MCF 10A (cell line): ENCODE results near the gene CPE. TPM values are rescaled to one million over a fixed set of nuclear protein-coding genes. Genes with fewer than 3 reads are reported as not detected.

ENCODE experiments used
- BruUV-seq: library from RNA; stranded (reverse); fragments of 400-500 nt; replicated peaks from 2 replicates; lab custom pipeline; 2021; lab: Mats Ljungman, UMichigan
- CTCF ChIA-PET: fragments of 300-600 bp; sonication (Branson Sonifier 250); formaldehyde crosslinking; extraction: SDS; loops from one replicate; lab custom pipeline; 2021; ENCODE audit warnings: antibody characterized with exemption, inconsistent platforms; lab: Yijun Ruan, JAX
- POLR2A ChIA-PET: fragments of 300-600, 350-650 bp; sonication (Branson Sonifier 250); formaldehyde crosslinking; extraction: SDS; loops from one replicate; lab custom pipeline; 2020; ENCODE audit warnings: antibody characterized with exemption, inconsistent platforms; lab: Yijun Ruan, JAX
- DNase-seq: peaks from one replicate; pipeline ENCODE4 v3.0.0-alpha.2; 2018; ENCODE audit not compliant: unreplicated experiment
- H3K27ac Mint-ChIP-seq: one replicate; pipeline ENCODE4 v1.8.0; 2022; ENCODE audit warnings: mild to moderate bottlenecking, low read depth, mixed read lengths; ENCODE audit not compliant: unreplicated experiment
- H3K27me3 Mint-ChIP-seq: one replicate; pipeline ENCODE4 v1.8.0; 2022; ENCODE audit warnings: mixed read lengths; ENCODE audit not compliant: insufficient read depth, unreplicated experiment
- H3K36me3 Mint-ChIP-seq: one replicate; pipeline ENCODE4 v1.8.0; 2022; ENCODE audit warnings: mild to moderate bottlenecking, moderate library complexity, mixed read lengths; ENCODE audit not compliant: insufficient read depth, unreplicated experiment
- H3K4me1 Mint-ChIP-seq: one replicate; pipeline ENCODE4 v1.8.0; 2022; ENCODE audit warnings: mixed read lengths; ENCODE audit not compliant: insufficient read depth, unreplicated experiment
- H3K4me3 Mint-ChIP-seq: one replicate; pipeline ENCODE4 v1.8.0; 2022; ENCODE audit warnings: mild to moderate bottlenecking, moderate library complexity, mixed read lengths; ENCODE audit not compliant: unreplicated experiment
- H3K9me3 Mint-ChIP-seq: one replicate; pipeline ENCODE4 v1.8.0; 2022; ENCODE audit warnings: mixed read lengths; ENCODE audit not compliant: unreplicated experiment
- CTCF ChIP-seq: fragments of 200-600 bp; IDR thresholded peaks from one replicate; pipeline ENCODE4 v1.8.0; 2022; ENCODE audit warnings: antibody characterized with exemption, mild to moderate bottlenecking; ENCODE audit not compliant: unreplicated experiment
- intact Hi-C: fragments of 100-400 bp; cut with micrococcal nuclease; formaldehyde crosslinking; loops from 2 replicates; pipeline ENCODE4 v1.14.1; 2022
- total RNA-seq: library from RNA; stranded (reverse); gene quantifications from 2 replicates; pipeline ENCODE4 v1.2.3, GENCODE V29; 2022

CPE gene
- total RNA-seq, 1 experiment from 2014 or later, result 8.3 TPM

- Mint-ChIP-seq H3K9me3 (no peaks in the 10 kb centered on the region), H3K4me1 (peaks cover 6% of the 10 kb centered on the region), H3K4me3 (no peak overlapping the region), H3K27ac (no peak overlapping the region), H3K27me3 (no peaks in the 10 kb centered on the region), H3K36me3 (no peaks in the 10 kb centered on the region)
- intact Hi-C loops, result no loop called here
- no TSS peak for BruUV-seq
- ChIA-PET POLR2A (interaction anchor here (0.7 to 1.6 kb wide), 2 partner anchors 25 to 48 kb away, joined by 3 to 5 read pairs; no protein-coding TSS in a partner anchor), CTCF (interaction anchor here (0.5 to 1.1 kb wide), 4 partner anchors 10 to 285 kb away, joined by 3 to 4 read pairs (median 3); no protein-coding TSS in a partner anchor)
- no peak for TF ChIP-seq CTCF
- no peak for DNase-seq
Observed at GRCh38 chr4:165415910-165416309, 37.1 kb downstream of the CPE start.

- intact Hi-C loops, result no loop called here
- no peaks in the 10 kb centered on the region for H3K9me3 Mint-ChIP-seq
- ChIA-PET CTCF (no interaction called here), POLR2A (interaction anchor here (0.7 kb wide), 1 partner anchor 59 kb away, joined by 3 read pairs; no protein-coding TSS in a partner anchor)
- peaks cover 2% of the 10 kb centered on the region for H3K4me1 Mint-ChIP-seq
- no peak for TF ChIP-seq CTCF
- H3K27me3 Mint-ChIP-seq, result no peaks in the 10 kb centered on the region
- BruUV-seq, result no TSS peak
- no peak overlapping the region for H3K27ac Mint-ChIP-seq
- DNase-seq, result no peak
- no peaks in the 10 kb centered on the region for H3K36me3 Mint-ChIP-seq
- H3K4me3 Mint-ChIP-seq, result no peak overlapping the region
Observed at GRCh38 chr4:165418073-165418472, 39.3 kb downstream of the CPE start.

GRCh38 chr4:165425629-165426028 is 46.8 kb downstream of the CPE start:
- H3K36me3 Mint-ChIP-seq, result no peaks in the 10 kb centered on the region
- BruUV-seq, result no TSS peak

GRCh38 chr4:165426331-165426730 is 47.5 kb downstream of the CPE start:
- intact Hi-C loops, result no loop called here
- ChIA-PET CTCF (interaction anchor here (1.2 to 1.5 kb wide), 2 partner anchors 10 to 296 kb away, joined by 3 to 5 read pairs; no protein-coding TSS in a partner anchor), POLR2A (no interaction called here)
- DNase-seq, result no peak
- Mint-ChIP-seq H3K36me3 (no peaks in the 10 kb centered on the region), H3K4me3 (no peak overlapping the region), H3K9me3 (peaks cover 8% of the 10 kb centered on the region), H3K27ac (no peak overlapping the region), H3K27me3 (no peaks in the 10 kb centered on the region), H3K4me1 (no peaks in the 10 kb centered on the region)
- no peak for TF ChIP-seq CTCF
- BruUV-seq, result no TSS peak

More at GRCh38 chr4:165425629-165426028, 46.8 kb downstream of the CPE start:
- CTCF ChIA-PET, result interaction anchor here (0.6 to 1.5 kb wide), 3 partner anchors 9 to 84 kb away, joined by 3 read pairs; no protein-coding TSS in a partner anchor
- H3K4me1 Mint-ChIP-seq, result no peaks in the 10 kb centered on the region
- POLR2A ChIA-PET, result interaction anchor here (1.2 to 1.3 kb wide), 2 partner anchors 12 to 15 kb away, joined by 3 to 5 read pairs; no protein-coding TSS in a partner anchor
- DNase-seq, result no peak
- no peak overlapping the region for H3K4me3 Mint-ChIP-seq
- TF ChIP-seq CTCF, result no peak
- peaks cover 8% of the 10 kb centered on the region for H3K9me3 Mint-ChIP-seq
- no peaks in the 10 kb centered on the region for H3K27me3 Mint-ChIP-seq
- intact Hi-C loops, result no loop called here
- H3K27ac Mint-ChIP-seq, result no peak overlapping the region
